Right lobe of liver (tissue), 4 donors: ENCODE measurements around the gene RGPD3.

Experiments
- POLR2A ChIP-seq: fragments of 450-650 bp; IDR thresholded peaks from one replicate; pipeline ENCODE4 v1.6.1; 2017; ENCODE audit warnings: antibody characterized with exemption, mild to moderate bottlenecking
- TF ChIP-seq, protein P1 (sequence below), 4 donors: fragments of 200-600 bp in 3 of 4; fragments of 450-650 bp in 1 of 4; IDR thresholded peaks; one replicate each; pipeline versions ENCODE4 v1.5.1 to v1.8.0; 2016 to 2022; ENCODE audit warnings: antibody characterized with exemption in 4 of 4, mild to moderate bottlenecking in 2 of 4
- donor health status: DM: no; HTN: no; CAD: no.
- donor health status: DM: no; HTN: no; CAD: no.
- donor health status: DM: no; HTN: yes; CAD: no.

DNA sequence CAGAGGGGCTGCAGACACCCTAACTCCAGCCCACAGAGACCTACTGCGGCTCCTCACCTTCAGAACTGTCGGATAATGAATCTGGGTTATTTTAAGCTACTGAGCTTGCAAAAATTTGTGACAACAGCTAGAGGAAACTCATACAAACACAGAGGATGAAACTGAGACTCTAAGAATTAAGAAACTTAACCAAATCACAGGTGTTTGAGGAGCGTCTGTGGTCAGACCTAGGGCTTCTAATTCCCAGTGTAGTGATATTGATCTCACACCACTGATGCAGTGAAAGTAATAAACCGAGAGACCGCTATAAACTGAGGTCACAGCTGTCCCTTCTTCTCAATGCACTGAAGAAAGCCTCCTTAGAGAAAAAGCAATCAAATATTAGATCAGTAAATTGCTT is 110.1 kb downstream of the RGPD3 start:
- TF ChIP-seq, protein P1, sequence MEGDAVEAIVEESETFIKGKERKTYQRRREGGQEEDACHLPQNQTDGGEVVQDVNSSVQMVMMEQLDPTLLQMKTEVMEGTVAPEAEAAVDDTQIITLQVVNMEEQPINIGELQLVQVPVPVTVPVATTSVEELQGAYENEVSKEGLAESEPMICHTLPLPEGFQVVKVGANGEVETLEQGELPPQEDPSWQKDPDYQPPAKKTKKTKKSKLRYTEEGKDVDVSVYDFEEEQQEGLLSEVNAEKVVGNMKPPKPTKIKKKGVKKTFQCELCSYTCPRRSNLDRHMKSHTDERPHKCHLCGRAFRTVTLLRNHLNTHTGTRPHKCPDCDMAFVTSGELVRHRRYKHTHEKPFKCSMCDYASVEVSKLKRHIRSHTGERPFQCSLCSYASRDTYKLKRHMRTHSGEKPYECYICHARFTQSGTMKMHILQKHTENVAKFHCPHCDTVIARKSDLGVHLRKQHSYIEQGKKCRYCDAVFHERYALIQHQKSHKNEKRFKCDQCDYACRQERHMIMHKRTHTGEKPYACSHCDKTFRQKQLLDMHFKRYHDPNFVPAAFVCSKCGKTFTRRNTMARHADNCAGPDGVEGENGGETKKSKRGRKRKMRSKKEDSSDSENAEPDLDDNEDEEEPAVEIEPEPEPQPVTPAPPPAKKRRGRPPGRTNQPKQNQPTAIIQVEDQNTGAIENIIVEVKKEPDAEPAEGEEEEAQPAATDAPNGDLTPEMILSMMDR (IDR thresholded peaks at IDR 0.05) = no peak
- TF ChIP-seq POLR2A = no peak
